Fibroblast of pulmonary artery (primary cell): Measurements from ENCODE around the gene FAM222A.

ENCODE experiments used
- DNase-seq: peaks from one replicate; pipeline ENCODE4 v3.0.0-alpha.2; 2010; ENCODE audit warnings: low read depth
- H3K4me3 ChIP-seq: replicated peaks from 2 replicates; pipeline ENCODE4 v1.5.1; 2011; ENCODE audit warnings: low read depth, mild to moderate bottlenecking, control low read depth, low read length, moderate library complexity
- CTCF ChIP-seq: IDR thresholded peaks from 2 replicates; pipeline ENCODE4 v1.5.1; 2011; ENCODE audit warnings: mild to moderate bottlenecking, control low read depth, low read length, inconsistent platforms; ENCODE audit errors: missing control alignments

Gene FAM222A

DNA sequence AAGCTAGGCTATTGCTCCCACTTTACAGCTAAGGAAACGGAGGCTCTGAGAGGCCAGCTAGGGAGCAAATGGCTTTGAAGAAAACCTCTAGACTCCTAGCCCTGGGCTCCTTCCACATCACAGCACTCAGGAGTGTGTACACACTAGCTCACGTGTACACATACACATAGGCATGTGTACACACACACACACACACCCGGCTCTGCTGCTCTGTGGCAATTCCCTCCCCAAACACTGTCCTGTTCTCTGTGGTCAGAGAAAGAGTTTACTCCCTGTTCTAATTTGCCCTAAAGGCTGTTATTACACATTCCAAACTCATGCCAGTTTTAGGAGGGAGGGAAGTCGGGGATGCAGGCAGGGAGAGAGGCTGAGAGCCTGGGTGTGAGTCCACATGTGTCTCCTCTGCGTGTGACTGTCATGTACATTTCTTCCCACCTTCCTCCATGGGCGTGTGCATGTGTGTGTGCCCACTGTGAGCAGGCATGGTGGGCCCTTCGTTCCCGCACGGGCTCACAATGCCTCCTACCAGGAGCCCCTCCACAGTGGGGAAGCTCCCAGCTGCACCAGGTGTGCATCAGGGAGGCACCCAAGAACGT, 105.4 kb downstream of the FAM222A start:
- peak; percentile 24 for DNase-seq
- H3K4me3 ChIP-seq, result no peak overlapping the region
- no peak for TF ChIP-seq CTCF
